GM21529 (cell line): ENCODE results near the gene TMEM219.
A peak's percentile ranks its signal among the peaks of the same experiment; 100 is the strongest.

Source experiments
- ATAC-seq: cut with Tn5 transposase; IDR thresholded peaks from one replicate; pipeline ENCODE4 v1.9.1; 2021; ENCODE audit not compliant: unreplicated experiment

TMEM219 gene

DNA sequence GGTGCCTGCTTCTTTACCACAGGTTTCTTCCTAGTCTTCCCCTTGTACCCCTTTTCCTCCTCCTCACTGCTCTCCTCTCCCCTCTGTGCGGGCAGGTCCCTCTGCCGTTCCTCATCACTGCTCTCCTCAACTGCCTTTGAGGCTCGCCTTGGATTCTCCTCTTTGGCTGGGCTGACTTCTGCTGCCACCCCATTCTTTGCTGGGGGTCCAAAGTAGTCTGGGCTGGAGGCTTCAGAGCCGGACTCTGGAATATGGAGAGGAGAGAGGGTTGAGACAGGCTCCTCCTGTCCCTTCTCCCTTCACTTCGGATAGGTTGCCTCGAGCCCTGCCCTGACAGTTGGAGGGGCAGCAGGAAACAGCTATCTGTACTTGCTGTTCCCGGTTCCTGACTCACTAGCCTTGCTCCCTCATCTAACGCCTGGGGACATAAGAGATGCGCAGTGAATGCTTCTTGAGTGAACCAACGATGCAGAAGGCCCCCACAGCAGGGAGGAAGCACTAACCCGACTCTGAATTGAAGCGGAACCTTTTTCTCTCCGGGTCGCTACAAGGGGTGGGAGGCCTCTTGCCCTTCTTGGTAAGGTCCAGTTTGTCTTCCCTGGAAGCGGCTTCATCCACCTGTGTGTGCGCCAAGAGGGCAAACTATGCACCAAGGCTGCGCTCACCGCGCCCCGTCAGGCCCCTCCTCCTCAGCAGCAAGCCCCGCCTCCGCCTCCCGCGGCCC, 32.9 kb downstream of the TMEM219 start:
- peak; percentile 21 for ATAC-seq

DNA sequence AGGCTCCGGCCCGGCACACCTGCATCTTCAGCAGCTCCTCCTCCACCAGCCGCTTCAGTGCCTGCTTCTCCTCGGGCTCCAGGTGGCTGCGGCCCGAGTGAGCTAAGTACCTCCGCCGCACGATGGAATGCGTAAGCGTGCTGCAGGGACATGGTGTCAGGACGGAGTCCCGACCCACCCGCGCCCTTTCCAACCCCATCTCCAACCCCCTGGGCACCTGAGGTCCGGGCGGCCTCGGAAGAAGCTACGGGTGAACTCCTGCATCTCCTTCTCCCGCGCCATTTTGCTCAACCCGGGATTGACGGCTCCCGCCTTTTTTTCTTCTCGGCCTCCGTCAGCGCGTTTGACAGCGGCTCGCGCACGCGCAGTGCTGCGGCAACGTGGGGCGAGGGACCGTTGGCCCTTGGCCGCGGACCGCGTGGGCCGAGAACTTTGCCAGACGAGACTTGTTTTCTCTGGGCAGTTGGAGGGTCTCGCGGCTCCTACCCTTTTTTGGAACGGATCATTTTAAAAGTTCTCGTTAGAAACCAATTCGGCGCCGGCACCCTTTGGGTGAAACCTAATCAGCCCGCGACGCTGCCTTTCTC, 33.5 kb downstream of the TMEM219 start, which contains the start of gene HIRIP3:
Gene HIRIP3 (minus strand): TSS at position 294 of the 587 bp plus-strand sequence. CDS start 12 bp downstream, at position 282.
- ATAC-seq = peak; percentile 54

DNA sequence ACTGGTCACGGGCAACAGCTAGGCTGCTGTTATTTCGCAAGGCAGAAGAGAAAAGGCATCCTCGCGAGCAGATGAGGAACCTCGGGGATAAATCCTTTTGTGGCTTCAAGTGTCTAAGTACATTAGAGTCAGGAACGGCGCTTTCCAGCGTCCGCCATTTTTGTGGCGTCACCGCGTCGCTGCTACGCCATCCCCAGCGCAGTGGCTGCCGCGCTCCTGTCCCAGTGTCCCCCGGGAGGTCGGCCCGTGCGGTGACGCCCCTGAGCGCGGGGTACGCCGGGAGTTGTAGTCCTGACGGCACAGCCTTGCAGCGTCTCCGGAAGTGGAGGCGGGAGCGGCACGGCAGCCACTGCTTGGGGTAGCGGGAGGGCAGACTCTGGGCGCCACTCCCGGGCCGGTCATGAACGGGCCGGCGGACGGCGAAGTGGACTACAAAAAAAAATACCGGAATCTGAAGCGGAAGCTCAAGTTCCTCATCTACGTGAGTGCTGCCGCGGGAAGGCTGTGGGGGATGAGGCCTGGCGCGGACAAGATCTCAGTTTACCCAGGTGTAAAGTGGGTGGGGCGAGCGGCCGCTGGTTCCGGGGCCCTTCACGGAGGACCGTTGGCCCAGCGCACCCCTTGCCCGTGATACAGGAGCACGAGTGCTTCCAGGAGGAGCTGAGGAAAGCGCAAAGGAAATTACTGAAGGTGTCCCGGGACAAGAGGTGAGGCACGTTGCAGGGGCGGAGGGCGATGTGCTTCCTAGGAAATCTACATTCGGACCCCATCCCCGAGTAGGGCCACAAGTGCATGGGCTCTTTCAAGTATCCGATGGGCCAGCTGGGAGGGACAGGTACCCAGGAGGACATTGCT, 34.3 kb downstream of the TMEM219 start, which contains the start of gene INO80E:
Gene INO80E (plus strand): TSS at position 331 of the 855 bp plus-strand sequence. CDS start 70 bp downstream, at position 401.
- ATAC-seq = peak; percentile 85

DNA sequence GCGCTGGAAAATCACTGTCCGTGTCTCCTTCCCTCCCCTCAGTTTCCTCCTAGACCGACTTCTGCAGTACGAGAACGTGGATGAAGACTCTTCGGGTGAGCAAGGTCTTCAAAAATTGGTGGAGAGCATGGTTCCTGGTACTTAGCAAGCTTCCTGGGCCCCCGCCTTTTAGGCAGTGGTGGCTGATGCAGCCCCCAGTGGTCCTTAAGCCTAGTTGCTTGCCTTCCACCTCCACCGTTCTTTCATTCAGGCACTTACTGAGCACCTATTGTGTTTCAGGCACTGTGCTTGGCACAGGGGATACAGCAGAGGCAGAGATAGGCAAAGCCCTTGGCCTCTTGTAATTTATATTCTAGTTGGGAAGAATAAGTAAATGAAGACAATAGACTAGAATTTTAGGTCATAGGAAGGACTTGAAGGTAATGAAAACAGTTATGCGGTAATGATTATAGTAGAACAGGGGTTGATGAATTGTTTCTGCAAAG, 34.9 kb downstream of the TMEM219 start:
- no peak for ATAC-seq

DNA sequence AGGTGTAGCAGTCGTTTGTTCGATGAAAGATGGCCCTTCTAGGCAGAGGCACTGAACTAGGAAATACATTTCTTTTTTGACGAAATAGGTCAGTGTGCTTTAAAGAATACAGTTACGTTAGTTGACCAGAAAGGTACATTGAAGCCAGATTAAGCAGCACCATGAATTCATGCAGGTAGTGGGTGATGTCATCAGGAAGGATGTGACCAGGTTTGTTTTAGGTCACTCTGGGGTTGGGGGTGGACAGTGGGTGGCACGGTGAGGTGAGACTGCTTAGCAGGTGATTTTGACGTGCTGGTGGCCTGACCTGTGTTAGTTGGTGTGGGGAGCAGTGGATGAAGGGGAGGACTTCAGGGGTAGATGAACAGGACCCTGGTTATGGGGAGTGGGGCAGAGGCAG, 37.7 kb downstream of the TMEM219 start:
- ATAC-seq = no peak

DNA sequence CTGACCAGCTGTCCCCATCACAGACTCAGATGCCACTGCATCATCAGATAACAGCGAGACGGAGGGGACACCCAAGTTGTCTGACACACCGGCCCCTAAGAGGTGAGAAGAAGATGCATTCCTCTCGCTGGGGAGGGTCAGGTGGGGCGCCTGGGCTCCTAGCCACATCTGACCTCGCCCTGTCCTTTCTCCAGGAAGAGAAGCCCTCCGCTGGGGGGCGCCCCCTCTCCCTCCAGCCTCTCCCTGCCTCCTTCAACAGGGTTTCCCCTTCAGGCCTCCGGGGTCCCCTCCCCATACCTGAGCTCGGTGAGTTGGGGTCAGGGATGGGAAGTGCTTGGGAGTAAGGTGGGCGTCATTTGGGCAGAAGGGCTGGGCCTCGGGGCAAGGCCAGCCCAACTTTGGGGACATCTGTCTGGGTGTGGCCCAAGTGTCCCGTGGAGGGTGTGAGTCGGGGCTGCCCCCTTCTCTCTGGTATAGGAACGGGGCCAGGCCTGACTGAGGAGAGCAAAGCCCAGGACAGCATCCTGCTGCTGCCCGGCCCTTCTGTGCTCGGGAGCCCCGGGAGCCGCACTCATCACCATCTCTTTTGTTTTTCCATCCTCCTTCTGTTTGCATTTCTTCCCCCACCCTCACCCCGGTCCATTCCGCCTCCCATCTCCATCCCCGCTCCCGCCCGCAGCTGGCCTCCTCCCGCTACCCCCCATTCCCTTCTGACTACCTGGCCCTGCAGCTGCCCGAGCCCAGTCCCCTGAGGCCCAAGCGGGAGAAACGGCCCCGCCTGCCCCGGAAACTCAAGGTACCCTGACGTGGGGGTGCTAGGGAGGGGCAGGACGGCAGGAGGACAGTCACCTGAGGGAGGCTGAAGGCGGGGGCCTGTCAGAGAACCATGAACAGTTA, 39.1 kb downstream of the TMEM219 start:
- ATAC-seq = no peak

DNA sequence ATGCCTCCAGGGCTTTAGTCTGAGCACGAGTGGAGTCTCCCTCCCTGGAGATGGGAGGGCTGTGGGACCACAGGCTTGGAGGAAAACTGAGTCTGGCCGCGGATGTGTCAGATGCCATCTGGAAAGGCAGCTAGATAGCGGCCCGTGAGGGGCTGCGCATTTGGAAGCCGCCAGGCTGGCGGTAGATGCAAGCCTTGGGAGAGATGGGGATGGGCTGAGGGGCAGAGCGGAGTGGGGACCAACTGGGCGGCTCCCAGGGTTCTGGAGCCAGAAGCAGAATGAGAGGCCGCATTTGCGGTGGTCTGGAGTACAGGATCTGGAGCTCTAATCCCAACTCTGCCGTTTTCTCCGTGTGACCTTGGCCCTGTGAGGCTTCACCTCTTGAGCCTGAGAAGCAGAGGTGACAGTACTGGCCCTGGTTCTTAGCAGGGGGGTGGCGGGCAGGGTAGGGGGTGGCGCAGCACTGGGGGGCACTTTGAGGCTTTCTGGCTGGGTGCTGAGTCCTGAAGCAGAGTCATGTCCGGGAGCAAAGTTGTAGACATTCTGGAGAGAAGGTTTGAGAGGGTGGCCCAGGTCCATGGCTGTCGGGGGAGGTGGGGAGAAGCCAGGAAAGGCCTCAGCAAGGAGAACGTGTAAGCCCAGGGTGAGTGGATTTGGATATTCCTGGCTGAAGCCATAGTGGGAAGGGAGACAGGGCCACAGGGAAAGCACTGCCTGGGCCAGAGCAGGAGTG, 40.9 kb downstream of the TMEM219 start:
- no peak for ATAC-seq

DNA sequence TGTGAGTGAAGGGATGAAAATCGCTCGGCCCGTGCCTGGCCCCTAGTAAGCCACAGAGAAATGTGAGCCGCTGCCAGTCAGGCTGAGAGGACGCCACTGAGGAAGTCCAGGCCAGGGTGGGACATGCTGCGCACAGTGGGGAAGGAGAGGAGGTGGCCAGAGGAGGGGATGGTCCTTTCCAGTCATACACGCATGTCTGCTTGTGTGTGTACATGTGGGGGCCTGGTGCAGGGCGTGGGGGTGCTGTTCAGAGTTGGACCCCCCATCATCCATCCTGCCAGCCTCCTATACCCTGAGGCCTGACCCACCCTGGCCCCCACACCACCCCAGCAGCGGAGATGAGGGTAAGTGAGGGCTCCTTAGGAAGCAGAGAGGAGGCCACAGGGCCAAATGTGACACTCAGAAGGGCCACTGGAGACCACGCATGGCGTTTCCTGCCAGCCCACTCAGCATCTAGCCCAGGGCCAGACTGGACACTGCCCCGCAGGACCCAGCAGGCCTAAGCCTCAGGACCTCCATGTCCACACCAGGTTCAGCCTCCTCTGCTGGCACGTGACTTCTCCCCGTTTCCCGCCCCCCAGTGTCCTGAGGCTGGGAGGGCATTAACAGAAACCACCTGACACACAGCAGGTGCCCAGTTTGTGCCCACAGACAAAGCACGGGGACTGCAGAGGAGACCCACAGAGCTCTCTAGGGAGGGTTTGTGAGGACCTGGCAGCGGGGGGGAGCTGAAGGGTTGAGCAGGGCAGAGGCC, 42.0 kb downstream of the TMEM219 start:
- ATAC-seq = no peak

DNA sequence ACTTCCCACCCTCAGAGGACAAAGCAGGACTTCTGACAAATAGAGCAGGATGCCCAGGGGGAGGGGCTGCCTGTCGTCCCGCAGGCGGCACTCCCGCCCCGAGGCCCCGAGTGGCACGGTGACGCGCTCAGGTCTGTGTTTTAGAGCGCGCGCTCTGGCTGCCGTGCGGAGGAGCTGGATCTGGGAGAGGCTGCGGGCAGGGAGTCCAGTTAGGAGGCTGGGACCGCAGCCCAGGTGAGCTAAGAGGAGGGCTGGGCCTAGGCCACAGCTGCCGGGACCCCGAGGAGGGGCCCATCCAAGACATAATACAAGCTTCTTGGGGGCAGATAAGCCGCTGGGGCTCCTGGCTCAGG, 42.5 kb downstream of the TMEM219 start:
- ATAC-seq = no peak

DNA sequence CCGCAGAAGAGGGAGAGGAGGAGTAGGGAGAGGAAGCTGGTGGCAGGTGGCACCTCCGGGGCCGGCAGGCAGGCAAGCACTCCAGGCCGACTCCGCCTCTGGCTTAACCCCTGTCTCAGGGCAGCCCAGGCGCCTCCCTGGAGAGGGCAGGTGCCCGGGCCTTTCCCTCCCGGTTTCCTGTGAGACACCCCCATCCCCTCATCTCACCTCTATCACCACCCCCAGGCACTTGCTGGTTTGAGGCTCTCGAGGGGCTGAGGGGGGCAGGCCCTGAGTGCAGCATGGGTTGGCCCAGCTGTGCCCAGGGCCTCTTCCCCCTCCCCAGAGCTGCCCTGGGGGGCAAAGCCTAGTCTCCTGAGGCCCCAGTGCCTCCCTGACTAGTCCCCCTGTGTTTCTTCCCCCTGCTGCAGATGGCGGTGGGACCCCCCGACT, 42.9 kb downstream of the TMEM219 start:
- no peak for ATAC-seq

DNA sequence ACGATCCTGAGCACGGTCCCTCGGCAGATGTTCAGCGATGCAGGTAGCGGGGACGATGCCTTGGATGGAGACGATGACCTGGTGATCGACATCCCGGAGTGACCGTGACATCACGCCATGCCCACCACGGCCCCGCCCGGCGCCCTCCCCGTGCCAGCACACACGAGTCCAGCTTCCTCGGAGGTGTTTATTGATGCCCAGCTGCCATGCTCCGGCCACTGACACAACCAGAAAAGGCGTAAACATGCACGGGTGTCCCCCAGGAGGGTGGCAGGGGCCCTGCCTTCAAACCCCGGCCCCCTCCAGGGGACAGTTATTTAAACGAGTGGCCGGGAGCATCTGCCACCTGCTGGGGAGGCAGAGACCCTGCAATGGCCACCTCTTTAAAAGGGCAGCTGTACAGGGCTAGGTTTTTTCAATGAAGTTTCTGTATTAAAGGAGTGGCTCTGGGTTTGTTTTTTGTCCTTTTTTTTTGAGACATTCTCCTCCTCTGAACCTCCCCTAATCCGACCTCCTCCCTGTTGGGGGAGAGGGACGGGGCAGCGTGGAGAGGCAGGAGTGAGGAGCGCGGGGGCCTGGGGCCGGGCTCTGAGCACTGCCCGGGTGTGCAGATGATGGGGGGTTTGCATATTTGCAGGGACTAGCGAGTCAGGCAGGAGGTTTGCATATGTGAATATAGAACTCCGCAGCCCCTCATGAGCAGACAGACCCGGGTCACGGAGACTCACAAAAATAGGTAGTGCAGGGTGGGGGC, 43.6 kb downstream of the TMEM219 start:
- no peak for ATAC-seq

DNA sequence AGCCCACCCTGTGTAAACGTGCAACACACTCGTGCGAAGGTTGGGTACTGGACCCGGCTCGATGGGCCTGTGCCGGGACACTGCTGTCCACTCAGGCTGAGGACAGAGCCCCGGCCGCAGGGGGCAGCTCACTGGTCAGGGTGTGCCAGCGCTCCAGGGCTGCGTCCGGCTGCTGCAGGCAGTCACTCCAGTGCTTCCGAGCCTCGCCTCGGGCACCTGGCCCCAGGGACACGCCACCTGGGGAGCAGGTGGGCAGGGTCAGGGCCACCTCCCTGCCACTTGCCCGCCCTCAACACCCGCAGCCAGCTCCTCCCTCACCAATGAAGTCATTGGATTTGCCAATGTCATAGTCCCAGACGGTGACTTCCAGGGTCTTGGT, 44.2 kb downstream of the TMEM219 start:
- ATAC-seq = no peak

DNA sequence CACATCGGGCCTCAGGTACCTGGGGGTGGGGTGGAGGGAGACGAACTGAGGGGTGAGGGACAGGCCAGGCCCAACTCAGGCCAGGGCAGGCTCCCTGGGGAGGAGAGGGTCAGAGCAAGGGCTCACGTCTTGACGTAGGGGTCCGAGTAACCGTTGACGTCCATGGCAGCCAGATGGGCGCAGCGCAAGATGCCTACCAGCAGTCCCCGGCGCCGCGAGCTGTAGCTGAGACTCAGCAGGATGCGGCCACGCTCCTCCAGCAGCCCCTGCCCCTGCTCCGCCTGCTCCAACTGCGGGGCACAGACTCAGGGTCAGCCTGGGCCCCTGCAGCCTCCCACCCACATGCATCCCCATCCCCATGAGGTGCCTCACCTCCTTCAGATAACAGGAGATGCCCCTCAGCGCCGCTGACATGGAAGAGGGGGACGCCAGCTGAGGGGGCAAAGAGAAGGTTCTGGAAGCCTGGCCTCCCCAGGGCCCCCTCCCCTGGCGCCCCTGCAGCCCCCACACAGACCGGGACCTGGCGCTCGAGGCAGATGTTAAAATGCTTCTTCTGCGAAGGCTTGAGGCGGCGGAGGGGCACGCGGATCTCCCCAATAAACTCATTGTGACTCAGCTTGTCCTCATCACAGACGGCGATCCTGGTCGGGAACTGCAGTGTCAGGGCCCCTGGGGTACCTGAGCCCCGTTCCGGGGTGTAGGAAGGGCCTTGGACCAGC, 44.9 kb downstream of the TMEM219 start:
- ATAC-seq = no peak

DNA sequence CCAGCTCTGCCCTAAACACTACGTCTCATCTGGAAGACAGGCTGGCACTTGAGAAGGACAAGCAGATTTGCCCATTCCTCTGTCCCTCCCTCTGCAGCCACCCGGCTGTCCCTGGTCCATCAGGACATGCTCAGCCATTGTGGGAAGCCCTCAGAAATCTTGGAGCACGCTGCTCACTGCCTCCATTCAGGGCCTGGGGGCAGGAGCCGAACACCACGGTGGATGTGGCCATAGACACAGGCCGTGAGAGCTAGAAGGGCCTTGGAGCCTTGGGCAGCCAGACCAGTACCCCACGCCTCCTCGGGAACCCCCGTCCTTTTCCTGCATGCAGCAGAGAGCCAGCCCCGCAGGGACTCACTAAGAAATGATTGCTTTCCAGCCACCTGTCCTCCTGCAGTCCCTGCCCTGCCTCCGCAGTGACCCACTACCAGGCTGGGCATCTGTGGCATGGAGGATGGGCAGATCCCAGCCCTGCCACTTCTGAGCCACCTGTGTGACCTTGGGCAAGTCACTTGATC, 45.6 kb downstream of the TMEM219 start:
- ATAC-seq = no peak

DNA sequence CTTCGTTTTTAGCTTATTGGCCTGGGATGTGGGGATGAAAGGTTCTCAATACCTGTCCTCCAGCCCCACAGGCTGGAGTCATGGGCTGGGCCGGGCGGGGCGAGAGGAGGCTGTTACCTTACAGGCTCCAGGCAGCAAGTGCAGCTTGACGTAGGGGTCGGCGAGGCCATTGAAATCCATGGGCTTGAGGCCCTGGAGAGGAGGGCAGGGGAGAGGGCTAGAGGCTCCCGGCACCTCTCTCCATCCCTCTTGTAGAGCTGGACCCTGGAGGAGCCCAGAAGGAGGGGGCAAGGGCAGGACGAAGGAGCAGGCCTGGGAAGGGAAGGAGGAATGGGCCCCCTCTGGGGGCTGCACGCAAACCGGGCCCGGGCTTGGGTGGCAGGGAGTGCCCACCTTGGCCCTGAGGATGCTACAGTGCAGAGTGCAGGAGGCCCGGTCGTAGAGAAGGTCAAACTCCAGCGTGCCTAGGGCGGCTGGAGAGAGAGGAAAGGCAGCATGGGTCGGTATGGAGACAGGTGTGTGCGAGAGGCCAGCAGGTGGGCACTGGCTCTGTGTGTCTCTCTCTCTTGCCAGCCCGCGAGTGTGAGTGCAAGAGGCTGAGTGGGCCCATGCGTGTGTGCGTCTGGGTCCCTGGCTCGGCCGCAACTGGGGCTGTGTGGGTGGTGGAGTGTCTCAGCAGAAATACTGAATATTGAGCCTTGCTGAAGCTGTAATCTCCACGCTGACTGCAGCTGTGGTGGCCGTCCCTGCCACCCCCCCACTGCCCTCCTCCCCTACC, 47.4 kb downstream of the TMEM219 start:
- no peak for ATAC-seq

DNA sequence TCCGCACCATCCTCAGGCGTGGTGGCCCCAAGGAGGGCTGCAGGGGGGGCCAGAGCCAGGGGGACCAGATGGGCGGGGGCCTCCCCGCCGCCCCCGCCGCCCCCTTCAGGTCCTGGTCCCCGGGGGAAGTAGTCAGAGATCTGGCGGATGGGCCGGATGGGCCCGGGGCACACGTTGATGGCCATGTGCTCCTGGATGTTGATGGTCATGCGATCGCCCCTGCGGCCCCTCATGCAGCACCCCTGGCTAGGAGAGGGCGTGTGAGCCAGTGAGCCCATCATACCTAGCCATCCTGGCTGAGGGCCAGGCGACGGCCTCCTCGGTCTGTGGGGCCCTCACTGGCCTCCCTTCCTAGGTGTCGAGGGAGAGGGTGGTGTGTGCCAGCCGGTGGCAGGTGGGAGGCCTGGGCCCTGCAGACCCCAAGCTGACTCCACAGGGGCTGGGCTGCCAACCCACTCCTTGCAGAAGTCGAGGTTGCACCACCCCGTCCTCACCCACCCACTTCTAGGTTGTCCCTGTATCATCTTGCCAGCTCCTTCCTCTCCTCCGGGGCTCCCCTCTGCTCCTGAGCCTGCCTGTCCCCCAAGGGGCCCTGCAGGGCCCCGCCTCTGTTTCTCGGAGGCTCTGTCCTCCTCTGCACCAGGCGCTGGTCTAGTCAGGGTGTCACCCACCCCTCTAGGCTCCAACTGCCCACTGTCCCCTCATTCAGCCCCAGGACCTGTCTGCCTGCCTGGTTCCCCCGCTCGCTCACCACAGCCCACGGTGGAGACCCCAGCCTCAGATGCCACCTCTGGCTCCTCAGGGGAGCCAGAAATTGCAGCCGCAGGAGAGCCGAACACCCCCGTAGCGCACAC, 48.3 kb downstream of the TMEM219 start:
- ATAC-seq = no peak
